ENCODE results near the gene SAMM50.
"Not testable (repeated sequence)": the region's sequence is repeated elsewhere in the genome, so short reads cannot be mapped to it uniquely, and the experiment has no call there.

SAMM50 gene

DNA sequence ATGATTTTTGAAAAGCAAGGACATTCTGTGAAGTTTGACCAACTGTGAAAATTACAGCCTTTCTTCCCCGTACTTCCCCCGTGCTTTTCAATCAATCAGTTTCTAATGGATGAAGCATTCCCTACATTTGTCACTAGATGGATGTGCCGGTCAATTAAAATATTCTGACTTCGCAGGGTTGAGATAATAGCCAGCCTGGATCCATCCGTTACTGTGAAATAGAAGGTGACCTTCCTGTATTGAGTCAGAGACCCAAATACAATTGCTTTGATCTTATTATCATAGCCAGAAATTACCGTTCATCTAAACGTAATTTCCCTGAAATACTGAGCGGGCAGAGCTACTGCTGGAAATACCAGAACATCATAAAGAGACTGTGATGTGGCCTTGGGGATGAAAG, 47.8 kb downstream of the SAMM50 start:
- H3K9me3 ChIP-seq (ENCODE audit: control insufficient read depth, low read length), result peaks cover 7% of the 10 kb centered on the region
- H3K4me1 ChIP-seq (ENCODE audit: control insufficient read depth, insufficient read depth, low read length, poor library complexity, severe bottlenecking), result no peaks in the 10 kb centered on the region
- peaks cover 31% of the 10 kb centered on the region for H3K36me3 ChIP-seq (ENCODE audit: control insufficient read depth, insufficient read depth, low read length)
- H3K27ac ChIP-seq (ENCODE audit: low read depth, low read length, severe bottlenecking), result no peak overlapping the region
- H3K4me3 ChIP-seq (ENCODE audit: extremely low read depth, insufficient read depth, low read length, poor library complexity, severe bottlenecking), result no peak overlapping the region
- WGBS, 2 experiments (ENCODE audit: insufficient coverage in 2 of 2), result 87 to 96% methylated on average over 4 to 7 of the region's 8 CpGs

- Histone ChIP-seq H3K9me3 (ENCODE audit: control insufficient read depth, low read length) (peaks cover 7% of the 10 kb centered on the region), H3K4me1 (ENCODE audit: control insufficient read depth, insufficient read depth, low read length, poor library complexity, severe bottlenecking) (no peaks in the 10 kb centered on the region), H3K36me3 (ENCODE audit: control insufficient read depth, insufficient read depth, low read length) (peaks cover 25% of the 10 kb centered on the region), H3K27ac (ENCODE audit: low read depth, low read length, severe bottlenecking) (no peak overlapping the region), H3K4me3 (ENCODE audit: extremely low read depth, insufficient read depth, low read length, poor library complexity, severe bottlenecking) (no peak overlapping the region)
- WGBS, 2 experiments (ENCODE audit: insufficient coverage in 2 of 2), result 68 to 74% methylated on average over 5 to 7 of the region's 7 CpGs
These were observed 48.3 kb downstream of the SAMM50 start for GRCh38 chr22:44003405-44004103.

DNA sequence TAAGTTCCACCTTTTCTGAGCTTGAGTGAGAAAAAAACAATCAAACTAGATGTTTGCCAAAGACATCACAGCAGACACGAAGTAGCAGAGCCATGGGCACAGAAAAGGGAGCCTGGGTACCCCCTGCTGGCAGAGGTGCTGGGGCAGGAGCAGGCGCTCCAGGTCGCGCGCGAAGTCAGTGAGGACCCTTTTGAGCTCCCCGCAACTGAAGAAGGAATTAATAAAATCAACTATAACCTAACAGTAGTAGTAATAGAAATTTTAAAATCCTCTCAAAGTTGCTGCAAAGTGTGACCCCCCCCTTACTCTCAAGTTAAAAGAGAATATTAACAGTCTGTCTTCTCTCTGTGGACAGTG, 48.8 kb downstream of the SAMM50 start:
- 93 to 100% methylated on average over 1 of the region's 7 CpGs for WGBS, 2 experiments (ENCODE audit: insufficient coverage in 2 of 2)

DNA sequence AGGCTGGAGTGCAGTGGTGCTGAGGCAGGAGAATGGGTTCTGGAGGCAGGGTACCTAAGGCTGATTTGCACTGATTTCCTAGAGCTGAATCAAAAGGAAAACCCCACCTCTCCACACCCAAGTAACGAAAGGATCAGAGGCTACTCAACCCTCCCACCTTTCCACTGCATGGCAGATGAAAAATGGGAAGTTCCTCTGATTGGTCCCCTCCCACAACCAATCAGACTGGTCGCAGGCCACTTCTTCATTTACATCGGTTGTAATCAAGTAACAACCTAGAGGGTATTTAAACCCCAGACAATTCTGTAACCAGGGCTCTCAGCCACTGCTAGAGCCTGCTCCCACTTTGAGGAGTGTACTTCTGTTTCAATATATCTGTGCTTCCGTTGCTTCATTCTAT, 50.3 kb downstream of the SAMM50 start:
- H3K4me3 ChIP-seq (ENCODE audit: extremely low read depth, insufficient read depth, low read length, poor library complexity, severe bottlenecking), result no peak overlapping the region
- no peaks in the 10 kb centered on the region for H3K4me1 ChIP-seq (ENCODE audit: control insufficient read depth, insufficient read depth, low read length, poor library complexity, severe bottlenecking)
- no peak overlapping the region for H3K27ac ChIP-seq (ENCODE audit: low read depth, low read length, severe bottlenecking)
- peaks cover 8% of the 10 kb centered on the region for H3K36me3 ChIP-seq (ENCODE audit: control insufficient read depth, insufficient read depth, low read length)
- peaks cover 7% of the 10 kb centered on the region for H3K9me3 ChIP-seq (ENCODE audit: control insufficient read depth, low read length)
- 90 to 100% methylated on average over 3 to 4 of the region's 4 CpGs for WGBS, 2 experiments (ENCODE audit: insufficient coverage in 2 of 2)

More for the DNA sequence above, 48.8 kb downstream of the SAMM50 start:
- Histone ChIP-seq H3K4me1 (ENCODE audit: control insufficient read depth, insufficient read depth, low read length, poor library complexity, severe bottlenecking) (no peaks in the 10 kb centered on the region), H3K36me3 (ENCODE audit: control insufficient read depth, insufficient read depth, low read length) (peaks cover 20% of the 10 kb centered on the region), H3K27ac (ENCODE audit: low read depth, low read length, severe bottlenecking) (no peak overlapping the region), H3K9me3 (ENCODE audit: control insufficient read depth, low read length) (peaks cover 7% of the 10 kb centered on the region), H3K4me3 (ENCODE audit: extremely low read depth, insufficient read depth, low read length, poor library complexity, severe bottlenecking) (no peak overlapping the region)

DNA sequence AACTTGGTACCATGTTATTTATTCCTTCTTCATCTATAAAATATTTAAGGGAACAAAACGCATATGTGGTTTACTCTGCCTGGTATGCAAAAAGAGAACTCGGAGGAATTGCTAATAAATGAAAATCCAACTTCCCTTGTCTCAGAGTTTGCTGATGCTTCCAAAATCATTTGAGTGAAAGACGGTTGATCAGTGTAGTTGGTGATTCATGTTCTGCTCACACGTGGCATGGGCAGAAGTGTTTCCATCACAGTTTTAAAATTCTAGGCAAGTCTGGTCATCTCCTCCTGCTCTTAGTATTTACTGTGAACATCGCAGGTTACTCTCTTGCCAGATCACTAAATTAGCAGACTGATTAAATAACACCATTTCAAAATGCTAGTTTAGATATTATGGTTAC, 56.9 kb downstream of the SAMM50 start:
- Histone ChIP-seq H3K4me3 (ENCODE audit: extremely low read depth, insufficient read depth, low read length, poor library complexity, severe bottlenecking) (no peak overlapping the region), H3K27ac (ENCODE audit: low read depth, low read length, severe bottlenecking) (no peak overlapping the region), H3K9me3 (ENCODE audit: control insufficient read depth, low read length) (no peaks in the 10 kb centered on the region), H3K4me1 (ENCODE audit: control insufficient read depth, insufficient read depth, low read length, poor library complexity, severe bottlenecking) (no peaks in the 10 kb centered on the region), H3K36me3 (ENCODE audit: control insufficient read depth, insufficient read depth, low read length) (no peaks in the 10 kb centered on the region)
- WGBS, 2 experiments (ENCODE audit: insufficient coverage in 2 of 2), result 96 to 97% methylated on average over 3 to 4 of the region's 5 CpGs

GRCh38 chr22:44012591-44012990, 57.3 kb downstream of the SAMM50 start:
- 95% methylated on average over 4 to 5 of the region's 7 CpGs for WGBS, 2 experiments (ENCODE audit: insufficient coverage in 2 of 2)
- Histone ChIP-seq H3K27ac (ENCODE audit: low read depth, low read length, severe bottlenecking) (no peak overlapping the region), H3K4me3 (ENCODE audit: extremely low read depth, insufficient read depth, low read length, poor library complexity, severe bottlenecking) (no peak overlapping the region), H3K4me1 (ENCODE audit: control insufficient read depth, insufficient read depth, low read length, poor library complexity, severe bottlenecking) (no peaks in the 10 kb centered on the region), H3K9me3 (ENCODE audit: control insufficient read depth, low read length) (no peaks in the 10 kb centered on the region), H3K36me3 (ENCODE audit: control insufficient read depth, insufficient read depth, low read length) (no peaks in the 10 kb centered on the region)

- no peak overlapping the region for H3K4me3 ChIP-seq (ENCODE audit: extremely low read depth, insufficient read depth, low read length, poor library complexity, severe bottlenecking)
- WGBS, 2 experiments (ENCODE audit: insufficient coverage in 2 of 2), result no CpG with 5 or more reads among the region's 2 CpGs
- no peak overlapping the region for H3K27ac ChIP-seq (ENCODE audit: low read depth, low read length, severe bottlenecking)
- H3K9me3 ChIP-seq (ENCODE audit: control insufficient read depth, low read length), result no peaks in the 10 kb centered on the region
- H3K36me3 ChIP-seq (ENCODE audit: control insufficient read depth, insufficient read depth, low read length), result no peaks in the 10 kb centered on the region
- H3K4me1 ChIP-seq (ENCODE audit: control insufficient read depth, insufficient read depth, low read length, poor library complexity, severe bottlenecking), result no peaks in the 10 kb centered on the region
These were observed 59.0 kb downstream of the SAMM50 start for GRCh38 chr22:44014241-44014640.

- WGBS, 2 experiments (ENCODE audit: insufficient coverage in 2 of 2), result 100% methylated on average over 1 of the region's 3 CpGs; no CpG with 5 or more reads in 1 of the 2 experiments
- H3K4me1 ChIP-seq (ENCODE audit: control insufficient read depth, insufficient read depth, low read length, poor library complexity, severe bottlenecking); H3K4me3 ChIP-seq (ENCODE audit: extremely low read depth, insufficient read depth, low read length, poor library complexity, severe bottlenecking); H3K9me3 ChIP-seq (ENCODE audit: control insufficient read depth, low read length); H3K36me3 ChIP-seq (ENCODE audit: control insufficient read depth, insufficient read depth, low read length); H3K27ac ChIP-seq (ENCODE audit: low read depth, low read length, severe bottlenecking): not testable (repeated sequence)
These were observed 61.3 kb downstream of the SAMM50 start for GRCh38 chr22:44016586-44016985.

GRCh38 chr22:44018594-44018993, 63.4 kb downstream of the SAMM50 start:
- Histone ChIP-seq H3K4me1 (ENCODE audit: control insufficient read depth, insufficient read depth, low read length, poor library complexity, severe bottlenecking) (peaks cover 4% of the 10 kb centered on the region), H3K36me3 (ENCODE audit: control insufficient read depth, insufficient read depth, low read length) (no peaks in the 10 kb centered on the region), H3K27ac (ENCODE audit: low read depth, low read length, severe bottlenecking) (no peak overlapping the region), H3K9me3 (ENCODE audit: control insufficient read depth, low read length) (no peaks in the 10 kb centered on the region), H3K4me3 (ENCODE audit: extremely low read depth, insufficient read depth, low read length, poor library complexity, severe bottlenecking) (no peak overlapping the region)
- WGBS, 2 experiments (ENCODE audit: insufficient coverage in 2 of 2), result 93 to 94% methylated on average over 5 to 6 of the region's 9 CpGs

- Histone ChIP-seq H3K4me1 (ENCODE audit: control insufficient read depth, insufficient read depth, low read length, poor library complexity, severe bottlenecking) (peaks cover 7% of the 10 kb centered on the region), H3K27ac (ENCODE audit: low read depth, low read length, severe bottlenecking) (no peak overlapping the region), H3K36me3 (ENCODE audit: control insufficient read depth, insufficient read depth, low read length) (no peaks in the 10 kb centered on the region), H3K9me3 (ENCODE audit: control insufficient read depth, low read length) (no peaks in the 10 kb centered on the region), H3K4me3 (ENCODE audit: extremely low read depth, insufficient read depth, low read length, poor library complexity, severe bottlenecking) (no peak overlapping the region)
- WGBS, 2 experiments (ENCODE audit: insufficient coverage in 2 of 2), result 92 to 98% methylated on average over 5 to 7 of the region's 10 CpGs
These were observed 64.2 kb downstream of the SAMM50 start for GRCh38 chr22:44019416-44019815.

- no peak overlapping the region for H3K4me3 ChIP-seq (ENCODE audit: extremely low read depth, insufficient read depth, low read length, poor library complexity, severe bottlenecking)
- WGBS, 2 experiments (ENCODE audit: insufficient coverage in 2 of 2), result 90 to 100% methylated on average over 5 of the region's 5 CpGs
- no peak overlapping the region for H3K27ac ChIP-seq (ENCODE audit: low read depth, low read length, severe bottlenecking)
- H3K36me3 ChIP-seq (ENCODE audit: control insufficient read depth, insufficient read depth, low read length), result no peaks in the 10 kb centered on the region
- H3K9me3 ChIP-seq (ENCODE audit: control insufficient read depth, low read length), result no peaks in the 10 kb centered on the region
- peaks cover 7% of the 10 kb centered on the region for H3K4me1 ChIP-seq (ENCODE audit: control insufficient read depth, insufficient read depth, low read length, poor library complexity, severe bottlenecking)
These were observed 64.6 kb downstream of the SAMM50 start for GRCh38 chr22:44019846-44020245.
